ENCODE data around the gene DDX24.

DNA sequence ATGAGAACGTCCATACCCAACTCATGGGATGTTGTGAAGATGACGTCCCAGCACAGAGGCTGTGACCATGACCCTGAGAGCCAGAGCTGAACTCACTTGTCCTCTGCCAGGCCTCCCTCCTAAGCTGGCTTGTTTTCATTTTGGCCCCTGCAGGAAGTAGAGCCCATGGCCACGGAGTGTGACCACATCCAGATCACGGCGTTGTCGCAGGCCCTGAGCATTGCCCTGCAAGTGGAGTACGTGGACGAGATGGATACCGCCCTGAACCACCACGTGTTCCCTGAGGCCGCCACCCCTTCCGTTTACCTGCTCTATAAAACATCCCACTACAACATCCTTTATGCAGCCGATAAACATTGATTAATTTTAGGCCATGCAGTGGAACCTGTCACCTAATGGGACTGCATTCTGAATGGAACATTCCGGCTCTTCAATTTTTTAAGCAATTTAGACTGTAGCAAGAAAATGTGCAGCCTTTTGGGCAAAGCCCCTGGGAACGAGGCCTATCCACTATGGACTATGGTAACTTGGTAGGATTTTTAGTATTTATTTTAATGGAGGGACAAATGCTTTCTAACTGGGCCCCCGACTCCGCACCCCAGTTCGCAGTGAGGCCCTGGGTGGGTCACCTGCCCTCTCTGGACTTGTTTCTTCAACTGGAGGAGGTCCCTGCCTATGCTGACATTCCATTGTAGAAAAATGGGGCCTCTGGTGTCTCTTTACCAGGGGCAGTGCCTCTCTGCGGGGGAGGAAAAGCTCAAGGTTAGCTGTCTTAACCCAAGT, 35.2 kb downstream of the DDX24 start:
- TF ChIP-seq CTCF (IDR thresholded peaks at IDR 0.05) (no peak), ZFX (IDR thresholded peaks at IDR 0.05; ENCODE audit: borderline replicate concordance) (no peak)
